GM23338 (cell line): ENCODE data around the gene CCDC90B. TPM values are rescaled to one million over a fixed set of nuclear protein-coding genes. Genes with fewer than 3 reads are reported as not detected.
"Not testable (repeated sequence)": the region's sequence is repeated elsewhere in the genome, so short reads cannot be mapped to it uniquely, and the experiment has no call there.

Source experiments
- ATAC-seq: fragments of 200-7000 bp; cut with Tn5 transposase; 3 replicates; pipeline ENCODE4 v1.9.1; 2020
- DNase-seq: peaks from one replicate; pipeline ENCODE4 v3.0.0-alpha.2; 2015; ENCODE audit warnings: low spot score
- H2AFZ ChIP-seq: fragments of 200-600 bp; sonication (generic); 2 replicates; pipeline ENCODE4 v1.8.0; 2016; ENCODE audit warnings: antibody characterized with exemption, mild to moderate bottlenecking, moderate library complexity
- H3F3A ChIP-seq: fragments of 200-600 bp; sonication (generic); replicated peaks from 2 replicates; pipeline ENCODE4 v1.8.0; 2017; ENCODE audit warnings: antibody characterized with exemption, mixed run types, low read depth
- H3K27ac ChIP-seq: fragments of 200-600 bp; sonication (generic); 2 replicates; pipeline ENCODE4 v1.6.1; 2016; ENCODE audit warnings: low read depth
- H3K27me3 ChIP-seq: fragments of 200-600 bp; sonication (generic); 2 replicates; pipeline ENCODE4 v1.8.0; 2016; ENCODE audit warnings: mild to moderate bottlenecking, mixed run types, moderate library complexity; ENCODE audit not compliant: insufficient read depth
- H3K36me3 ChIP-seq: fragments of 200-600 bp; sonication (generic); 2 replicates; pipeline ENCODE4 v1.8.0; 2016; ENCODE audit warnings: mild to moderate bottlenecking; ENCODE audit not compliant: insufficient read depth
- H3K4me1 ChIP-seq: fragments of 200-600 bp; sonication (generic); 2 replicates; pipeline ENCODE4 v1.8.0; 2016; ENCODE audit warnings: mild to moderate bottlenecking, moderate library complexity; ENCODE audit not compliant: insufficient read depth
- H3K4me2 ChIP-seq: fragments of 200-600 bp; sonication (generic); 2 replicates; pipeline ENCODE4 v1.7.1; 2017; ENCODE audit warnings: mixed run types
- H3K4me3 ChIP-seq: fragments of 200-600 bp; sonication (generic); 2 replicates; pipeline ENCODE4 v1.6.1; 2016; ENCODE audit warnings: mixed run types
- H3K79me2 ChIP-seq: fragments of 200-600 bp; sonication (generic); replicated peaks from 2 replicates; pipeline ENCODE4 v1.8.0; 2017; ENCODE audit warnings: mild to moderate bottlenecking; ENCODE audit not compliant: insufficient read depth
- H3K9me2 ChIP-seq: fragments of 200-600 bp; sonication (generic); 2 replicates; pipeline ENCODE4 v1.8.0; 2017; ENCODE audit not compliant: insufficient read depth
- H4K20me1 ChIP-seq: fragments of 200-600 bp; sonication (generic); replicated peaks from 2 replicates; pipeline ENCODE4 v1.8.0; 2017; ENCODE audit warnings: mild to moderate bottlenecking; ENCODE audit not compliant: insufficient read depth
- H3K27ac Mint-ChIP-seq: 2 replicates; pipeline ENCODE4 v1.8.0; 2020; ENCODE audit warnings: inconsistent platforms, mild to moderate bottlenecking, moderate library complexity, mixed read lengths
- H3K27me3 Mint-ChIP-seq: 3 replicates; pipeline ENCODE4 v1.8.0; 2022; ENCODE audit warnings: low read depth, mild to moderate bottlenecking, moderate library complexity, mixed read lengths, inconsistent platforms; ENCODE audit not compliant: insufficient read depth, poor library complexity
- H3K36me3 Mint-ChIP-seq: 3 replicates; pipeline ENCODE4 v1.8.0; 2021; ENCODE audit warnings: low read depth, mild to moderate bottlenecking, inconsistent platforms, moderate library complexity, mixed read lengths
- H3K4me1 Mint-ChIP-seq: 3 replicates; pipeline ENCODE4 v1.8.0; 2020; ENCODE audit warnings: mild to moderate bottlenecking, inconsistent platforms, mixed read lengths
- H3K4me3 Mint-ChIP-seq: 3 replicates; pipeline ENCODE4 v1.8.0; 2021; ENCODE audit warnings: moderate library complexity, mild to moderate bottlenecking, inconsistent platforms, mixed read lengths
- H3K9me3 Mint-ChIP-seq: 3 replicates; pipeline ENCODE4 v1.8.0; 2020; ENCODE audit warnings: moderate library complexity, mild to moderate bottlenecking, inconsistent platforms, mixed read lengths
- ETS1 ChIP-seq: IDR thresholded peaks from 2 replicates; pipeline ENCODE4 v1.6.1; 2016; ENCODE audit warnings: antibody characterized with exemption
- EZH2 ChIP-seq: fragments of 200-600 bp; sonication (generic); IDR thresholded peaks from one replicate; pipeline ENCODE4 v1.8.0; 2017; ENCODE audit warnings: antibody characterized with exemption, mild to moderate bottlenecking, low read depth; ENCODE audit not compliant: unreplicated experiment
- JUNB ChIP-seq: IDR thresholded peaks from one replicate; pipeline ENCODE4 v1.6.1; 2016; ENCODE audit warnings: antibody characterized with exemption; ENCODE audit not compliant: unreplicated experiment
- STAT1 ChIP-seq: IDR thresholded peaks from one replicate; pipeline ENCODE4 v1.6.1; 2016; ENCODE audit warnings: antibody characterized with exemption; ENCODE audit not compliant: unreplicated experiment
- polyA plus RNA-seq: library from polyadenylated mRNA; unstranded; fragments of >200 nt; fragmentation: Nextera tagmentation; extraction: Ambion mirVana; gene quantifications from 2 replicates; pipeline ENCODE4 v1.2.1, GENCODE V29; 2016
- total RNA-seq: library from RNA; depleted of rRNA; stranded (reverse); fragments of >200 nt; shearing (Covaris generic); gene quantifications from 2 replicates; pipeline ENCODE4 v1.2.3, GENCODE V29; 2014
- TF ChIP-seq, protein P1 (sequence below), 2 experiments: fragments of 200-600 bp in 1 of 2; sonication (generic) in 1 of 2; conservative IDR thresholded peaks; 2 replicates each; pipeline versions ENCODE4 v1.5.1 to v1.6.1; 2016 to 2017; ENCODE audit warnings: antibody characterized with exemption in 2 of 2, low read depth in 2 of 2, mild to moderate bottlenecking in 2 of 2, moderate library complexity in 1 of 2

CCDC90B gene
- total and polyA plus RNA-seq, 2 experiments from 2014 or later = 55.1 to 89.0 TPM

DNA sequence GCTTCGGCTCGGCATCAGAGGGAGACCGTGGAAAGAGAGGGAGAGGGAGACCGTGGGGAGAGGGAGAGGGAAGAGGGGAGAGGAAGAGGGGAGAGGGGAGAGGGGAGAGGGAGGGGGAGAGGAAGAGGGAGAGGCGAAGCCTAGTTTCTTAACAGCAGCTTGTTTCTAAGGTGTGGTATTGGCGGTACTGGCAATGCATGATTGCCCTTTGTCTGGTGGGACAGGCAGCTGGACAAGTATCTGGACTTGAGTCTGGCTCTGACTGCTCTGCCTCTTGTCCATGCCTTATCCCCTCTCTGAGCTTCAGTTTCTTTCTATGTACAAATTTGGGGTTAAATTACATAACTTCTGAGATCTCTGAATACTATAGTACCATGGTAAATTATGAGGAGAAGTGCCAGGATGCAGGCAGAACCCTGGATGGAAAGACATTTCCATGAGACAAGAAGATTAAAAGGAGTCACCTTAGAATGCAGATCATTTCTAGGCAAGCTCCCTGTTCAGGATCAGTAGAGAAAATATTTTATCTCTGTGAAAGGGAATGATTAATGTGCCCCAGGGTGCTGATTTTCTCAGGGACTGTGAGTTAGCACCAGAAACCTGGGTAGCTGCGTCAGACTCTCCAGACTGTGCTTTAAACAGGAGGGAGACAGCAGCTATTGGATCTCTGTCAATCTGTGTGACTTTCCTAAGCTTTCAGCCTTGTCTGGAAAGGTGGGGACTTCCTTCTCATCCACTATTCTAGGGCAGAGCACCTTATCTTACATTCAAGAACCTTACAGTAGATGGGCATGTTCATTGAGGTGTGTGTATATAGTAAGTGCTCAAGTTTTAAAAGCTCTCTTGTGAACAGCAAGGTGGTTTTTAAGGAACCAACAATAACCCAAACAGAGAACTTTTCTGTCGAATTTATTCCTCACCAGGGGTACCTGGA, 31.9 kb upstream of the CCDC90B start (continued):
- no peak for TF ChIP-seq ETS1
- TF ChIP-seq, protein P1, sequence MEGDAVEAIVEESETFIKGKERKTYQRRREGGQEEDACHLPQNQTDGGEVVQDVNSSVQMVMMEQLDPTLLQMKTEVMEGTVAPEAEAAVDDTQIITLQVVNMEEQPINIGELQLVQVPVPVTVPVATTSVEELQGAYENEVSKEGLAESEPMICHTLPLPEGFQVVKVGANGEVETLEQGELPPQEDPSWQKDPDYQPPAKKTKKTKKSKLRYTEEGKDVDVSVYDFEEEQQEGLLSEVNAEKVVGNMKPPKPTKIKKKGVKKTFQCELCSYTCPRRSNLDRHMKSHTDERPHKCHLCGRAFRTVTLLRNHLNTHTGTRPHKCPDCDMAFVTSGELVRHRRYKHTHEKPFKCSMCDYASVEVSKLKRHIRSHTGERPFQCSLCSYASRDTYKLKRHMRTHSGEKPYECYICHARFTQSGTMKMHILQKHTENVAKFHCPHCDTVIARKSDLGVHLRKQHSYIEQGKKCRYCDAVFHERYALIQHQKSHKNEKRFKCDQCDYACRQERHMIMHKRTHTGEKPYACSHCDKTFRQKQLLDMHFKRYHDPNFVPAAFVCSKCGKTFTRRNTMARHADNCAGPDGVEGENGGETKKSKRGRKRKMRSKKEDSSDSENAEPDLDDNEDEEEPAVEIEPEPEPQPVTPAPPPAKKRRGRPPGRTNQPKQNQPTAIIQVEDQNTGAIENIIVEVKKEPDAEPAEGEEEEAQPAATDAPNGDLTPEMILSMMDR (conservative IDR thresholded peaks at IDR 0.05; ENCODE audit: low read depth in 2 of 2) = no peak
- no peak for TF ChIP-seq JUNB
- no peak for TF ChIP-seq STAT1
- TF ChIP-seq EZH2 = no peak

- not testable (repeated sequence) for H3K27me3 Mint-ChIP-seq, H3K4me1 Mint-ChIP-seq, ATAC-seq, H3K27ac Mint-ChIP-seq, H3F3A ChIP-seq, H3K79me2 ChIP-seq, H3K4me3 ChIP-seq, H3K36me3 ChIP-seq, H3K27ac ChIP-seq, H3K4me1 ChIP-seq, H3K9me2 ChIP-seq, H4K20me1 ChIP-seq, H3K36me3 Mint-ChIP-seq, H3K27me3 ChIP-seq, H2AFZ ChIP-seq, H3K4me3 Mint-ChIP-seq, H3K4me2 ChIP-seq, DNase-seq
- peaks cover 13% of the 10 kb centered on the region for H3K9me3 Mint-ChIP-seq
These were observed 30.7 kb upstream of the CCDC90B start for GRCh38 chr11:83316897-83317268.

DNA sequence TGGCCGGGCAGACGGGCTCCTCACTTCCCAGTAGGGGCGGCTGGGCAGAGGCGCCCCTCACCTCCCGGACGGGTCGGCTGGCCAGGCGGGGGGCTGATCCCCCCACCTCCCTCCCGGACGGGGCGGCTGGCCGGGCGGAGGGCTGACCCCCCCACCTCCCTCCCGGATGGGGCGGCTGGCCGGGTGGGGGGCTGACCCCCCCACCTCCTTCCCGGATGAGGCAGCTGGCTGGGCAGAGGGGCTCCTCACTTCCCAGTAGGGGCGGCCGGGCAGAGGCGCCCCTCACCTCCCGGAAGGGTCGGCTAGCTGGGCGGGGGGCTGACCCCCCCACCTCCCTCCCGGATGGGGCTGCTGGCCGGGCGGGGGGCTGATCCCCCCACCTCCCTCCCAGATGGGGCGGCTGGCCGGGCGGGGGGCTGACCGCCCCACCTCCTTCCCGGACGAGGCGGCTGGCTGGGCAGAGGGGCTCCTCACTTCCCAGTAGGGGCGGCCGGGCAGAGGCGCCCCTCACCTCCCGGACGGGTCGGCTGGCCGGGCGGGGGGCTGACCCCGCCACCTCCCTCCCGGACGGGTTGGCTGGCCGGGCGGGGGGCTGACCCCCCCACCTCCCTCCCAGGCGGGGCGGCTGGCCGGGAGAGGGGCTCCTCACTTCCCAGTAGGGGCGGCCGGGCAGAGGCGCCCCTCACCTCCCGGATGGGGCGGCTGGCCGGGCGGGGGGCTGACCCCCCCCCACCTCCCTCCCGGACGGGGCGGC, 30.2 kb upstream of the CCDC90B start:
- not testable (repeated sequence) for H3K9me2 ChIP-seq, H3K4me3 Mint-ChIP-seq, H3K4me3 ChIP-seq, H3K4me2 ChIP-seq, H3K4me1 ChIP-seq, H3K27ac Mint-ChIP-seq, H3K4me1 Mint-ChIP-seq, H4K20me1 ChIP-seq, H3K36me3 ChIP-seq, ATAC-seq, H3K27ac ChIP-seq, H3K36me3 Mint-ChIP-seq, DNase-seq, H2AFZ ChIP-seq, H3F3A ChIP-seq, H3K79me2 ChIP-seq, H3K27me3 ChIP-seq, H3K27me3 Mint-ChIP-seq
- H3K9me3 Mint-ChIP-seq = peaks cover 13% of the 10 kb centered on the region
